Hepatocyte (in vitro differentiated cells): Measurements from ENCODE around the gene CCDC183.

ENCODE experiments used
- CTCF ChIP-seq: fragments of 200-600 bp; sonication (generic); IDR thresholded peaks from 2 replicates; pipeline ENCODE4 v1.5.1; 2016; ENCODE audit warnings: antibody characterized with exemption, mild to moderate bottlenecking; ENCODE audit not compliant: poor library complexity
- EZH2 ChIP-seq: fragments of 200-600 bp; sonication (generic); IDR thresholded peaks from 2 replicates; pipeline ENCODE4 v1.6.1; 2016; ENCODE audit warnings: antibody characterized with exemption, mild to moderate bottlenecking, borderline replicate concordance

DNA sequence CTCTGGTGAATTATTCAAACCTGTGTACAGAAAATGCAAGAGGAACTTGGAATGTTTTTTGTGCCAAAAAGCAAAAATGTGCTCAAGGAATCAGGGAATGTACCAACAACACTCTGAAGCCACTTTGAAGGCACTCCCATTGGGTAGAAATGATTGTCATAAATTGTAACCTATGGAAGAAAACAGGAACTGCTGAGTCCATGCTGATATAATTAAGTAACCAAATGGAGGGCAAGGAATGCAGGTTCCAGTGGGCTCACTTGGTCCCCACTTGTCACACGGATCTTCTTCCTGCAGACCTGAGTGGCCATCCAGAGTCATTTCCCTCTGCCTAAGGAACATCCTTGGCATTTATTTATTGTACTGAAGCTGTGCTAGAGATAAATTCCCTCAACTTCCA is 44.9 kb upstream of the CCDC183 start:
- no peak for TF ChIP-seq CTCF
- no peak for TF ChIP-seq EZH2
